ENCODE measurements around the gene NEK10.

The NEK10 gene

DNA sequence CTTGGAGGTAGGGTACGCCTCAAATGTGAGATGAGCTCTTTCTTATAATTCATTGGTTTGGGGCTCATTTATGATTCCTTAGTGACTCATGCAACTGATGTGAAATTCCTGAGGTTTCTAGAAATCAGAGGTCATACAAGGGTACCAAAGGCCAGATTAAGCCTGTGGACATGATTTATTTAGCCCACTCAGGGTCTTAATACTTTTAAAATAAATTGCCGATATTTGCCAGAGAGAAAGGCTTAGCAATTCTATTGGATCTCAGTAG, 289.0 kb downstream of the NEK10 start:
- no peak overlapping the region for H3K27ac ChIP-seq
- H3K4me3 ChIP-seq, result no peak overlapping the region
- H3K4me1 ChIP-seq, result peaks cover 0 to 54% (median 12%) of the 10 kb centered on the region in 4 donors
- no peaks in the 10 kb centered on the region for H3K36me3 ChIP-seq
- TF ChIP-seq, protein P1, sequence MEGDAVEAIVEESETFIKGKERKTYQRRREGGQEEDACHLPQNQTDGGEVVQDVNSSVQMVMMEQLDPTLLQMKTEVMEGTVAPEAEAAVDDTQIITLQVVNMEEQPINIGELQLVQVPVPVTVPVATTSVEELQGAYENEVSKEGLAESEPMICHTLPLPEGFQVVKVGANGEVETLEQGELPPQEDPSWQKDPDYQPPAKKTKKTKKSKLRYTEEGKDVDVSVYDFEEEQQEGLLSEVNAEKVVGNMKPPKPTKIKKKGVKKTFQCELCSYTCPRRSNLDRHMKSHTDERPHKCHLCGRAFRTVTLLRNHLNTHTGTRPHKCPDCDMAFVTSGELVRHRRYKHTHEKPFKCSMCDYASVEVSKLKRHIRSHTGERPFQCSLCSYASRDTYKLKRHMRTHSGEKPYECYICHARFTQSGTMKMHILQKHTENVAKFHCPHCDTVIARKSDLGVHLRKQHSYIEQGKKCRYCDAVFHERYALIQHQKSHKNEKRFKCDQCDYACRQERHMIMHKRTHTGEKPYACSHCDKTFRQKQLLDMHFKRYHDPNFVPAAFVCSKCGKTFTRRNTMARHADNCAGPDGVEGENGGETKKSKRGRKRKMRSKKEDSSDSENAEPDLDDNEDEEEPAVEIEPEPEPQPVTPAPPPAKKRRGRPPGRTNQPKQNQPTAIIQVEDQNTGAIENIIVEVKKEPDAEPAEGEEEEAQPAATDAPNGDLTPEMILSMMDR (IDR thresholded peaks at IDR 0.05), result no peak
- H3K27me3 ChIP-seq, result no peaks in the 10 kb centered on the region
- intact Hi-C loops (cut with DNase I; ENCODE audit: low total_unique reads), result no loop called here
- DNase-seq, result no peak
- no peaks in the 10 kb centered on the region for H3K9me3 ChIP-seq

DNA sequence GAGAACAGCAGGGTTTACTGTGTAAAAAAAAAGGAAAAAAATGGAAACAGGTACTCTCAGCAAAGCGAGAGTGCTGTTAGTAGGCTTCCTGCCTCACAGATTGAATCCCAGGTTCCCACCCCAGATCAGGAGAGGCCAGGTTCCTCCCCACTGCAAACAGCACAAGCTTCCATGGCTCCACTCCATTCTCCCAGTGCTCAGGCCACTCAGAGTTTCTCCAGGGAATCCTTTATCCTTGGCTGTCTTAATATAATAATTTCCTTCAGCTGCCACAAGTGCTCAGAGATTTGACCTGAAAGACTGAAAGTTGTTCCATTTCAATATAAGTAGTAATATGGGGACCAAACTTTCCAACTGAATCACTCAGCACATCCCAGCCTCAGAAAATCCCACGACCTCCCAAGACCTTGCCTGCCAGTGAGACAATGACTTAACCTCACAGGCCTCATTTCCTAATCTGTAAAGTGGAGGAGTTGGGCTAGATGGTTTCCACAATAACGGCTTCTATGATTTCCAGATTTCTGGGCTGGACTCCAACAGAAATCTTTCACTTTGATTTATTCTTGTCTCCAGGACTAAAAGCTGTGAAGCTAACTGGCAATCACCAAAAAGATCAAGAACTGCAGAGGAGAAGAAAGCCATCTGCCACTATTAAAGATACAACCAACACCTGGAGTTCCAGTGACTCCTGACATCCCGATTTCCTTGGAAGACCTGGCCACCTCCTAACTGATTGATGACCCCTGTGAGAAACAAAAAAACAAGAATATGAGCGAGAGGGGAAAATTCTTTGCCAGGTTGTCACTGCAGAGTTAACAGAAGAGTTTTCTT, 289.5 kb downstream of the NEK10 start:
- H3K27ac ChIP-seq, result no peak overlapping the region
- peaks cover 0 to 50% (median 11%) of the 10 kb centered on the region in 4 donors for H3K4me1 ChIP-seq
- H3K27me3 ChIP-seq, result no peaks in the 10 kb centered on the region
- H3K4me3 ChIP-seq, result no peak overlapping the region
- H3K36me3 ChIP-seq, result no peaks in the 10 kb centered on the region
- no peaks in the 10 kb centered on the region for H3K9me3 ChIP-seq
- TF ChIP-seq, protein P1 (IDR thresholded peaks at IDR 0.05), result no peak
- intact Hi-C loops (cut with DNase I; ENCODE audit: low total_unique reads), result no loop called here
- no peak for DNase-seq

DNA sequence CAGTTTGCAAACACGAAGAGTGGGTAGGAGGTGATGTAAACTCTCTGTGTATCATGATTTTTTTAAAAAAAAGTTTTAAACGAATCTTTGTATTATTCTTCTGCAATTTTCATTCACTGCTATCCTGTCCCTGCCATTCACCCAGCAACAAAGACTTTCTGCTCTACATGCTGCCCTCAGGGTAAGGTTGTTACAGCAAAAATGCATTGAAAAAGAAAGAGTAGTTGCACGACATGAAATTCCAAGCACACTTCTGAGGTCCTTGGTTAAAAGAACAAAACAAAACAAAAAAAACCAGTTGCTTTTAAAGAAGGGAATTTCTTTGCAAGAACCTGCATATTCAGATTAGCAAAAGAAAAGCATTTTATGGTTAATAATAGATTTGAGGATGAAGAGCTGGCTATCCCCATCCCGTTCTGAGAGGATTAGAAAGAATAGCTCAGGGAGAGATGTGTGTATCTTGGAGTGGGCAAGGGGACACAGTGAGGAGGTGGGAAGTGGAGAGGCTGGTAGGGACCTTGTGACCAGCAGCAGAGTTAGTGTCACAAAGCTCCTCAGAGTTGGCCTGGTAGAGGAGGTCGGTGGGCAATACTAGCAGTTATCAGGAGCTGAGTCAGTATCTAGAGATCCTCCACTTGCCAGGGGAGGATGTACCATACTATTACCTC, 290.8 kb downstream of the NEK10 start:
- intact Hi-C loops (cut with DNase I; ENCODE audit: low total_unique reads), result no loop called here
- Histone ChIP-seq H3K36me3 (no peaks in the 10 kb centered on the region), H3K4me1 (peaks cover 0 to 42% (median 11%) of the 10 kb centered on the region in 4 donors), H3K27ac (no peak overlapping the region), H3K4me3 (no peak overlapping the region), H3K9me3 (no peaks in the 10 kb centered on the region), H3K27me3 (no peaks in the 10 kb centered on the region)
- no peak for DNase-seq
- TF ChIP-seq, protein P1 (IDR thresholded peaks at IDR 0.05), result no peak

DNA sequence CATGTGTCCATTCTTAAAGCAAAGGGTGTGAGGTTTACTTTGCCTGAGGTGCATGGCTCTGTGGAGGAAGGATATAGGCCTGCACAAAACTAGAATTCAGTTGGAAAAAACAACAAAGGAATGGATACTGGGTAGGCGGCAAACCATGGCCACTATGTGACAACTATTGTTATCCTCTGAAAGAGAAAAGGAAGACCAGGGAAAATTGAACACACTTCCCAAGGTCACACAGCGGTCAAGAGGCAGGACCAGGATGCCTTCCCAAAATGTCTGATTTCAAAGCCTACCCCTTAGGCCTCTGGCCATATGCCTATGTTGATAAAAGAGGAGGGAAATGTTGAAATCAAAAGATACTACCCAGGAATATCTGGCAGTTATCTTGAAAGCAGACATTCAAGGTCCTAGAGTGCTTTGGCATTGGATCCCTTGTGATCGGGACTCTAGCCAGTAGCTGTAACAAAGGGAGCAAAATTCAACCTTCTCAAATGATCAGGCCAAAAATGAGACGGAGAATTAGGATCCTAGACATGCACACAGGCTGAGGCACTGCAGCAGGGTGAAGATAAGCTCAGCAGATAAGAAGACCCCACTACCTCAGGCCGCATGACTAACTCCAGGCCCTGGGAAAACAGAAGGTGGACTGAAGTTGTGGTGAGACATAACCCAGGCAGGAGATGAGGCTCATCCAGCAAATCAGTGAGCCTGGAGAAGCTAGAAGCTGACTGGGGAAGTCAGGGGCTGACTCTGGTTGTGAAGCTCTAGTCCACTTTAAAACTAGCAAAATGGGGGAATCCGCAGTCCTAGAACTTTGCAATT, 292.2 kb downstream of the NEK10 start:
- H3K27ac ChIP-seq, result no peak overlapping the region
- H3K4me1 ChIP-seq, result peaks cover 0 to 28% (median 9%) of the 10 kb centered on the region in 4 donors
- intact Hi-C loops (cut with DNase I; ENCODE audit: low total_unique reads), result no loop called here
- H3K4me3 ChIP-seq, result no peak overlapping the region
- DNase-seq, result no peak
- H3K36me3 ChIP-seq, result no peaks in the 10 kb centered on the region
- no peaks in the 10 kb centered on the region for H3K9me3 ChIP-seq
- H3K27me3 ChIP-seq, result no peaks in the 10 kb centered on the region
- TF ChIP-seq, protein P1 (IDR thresholded peaks at IDR 0.05), result no peak

DNA sequence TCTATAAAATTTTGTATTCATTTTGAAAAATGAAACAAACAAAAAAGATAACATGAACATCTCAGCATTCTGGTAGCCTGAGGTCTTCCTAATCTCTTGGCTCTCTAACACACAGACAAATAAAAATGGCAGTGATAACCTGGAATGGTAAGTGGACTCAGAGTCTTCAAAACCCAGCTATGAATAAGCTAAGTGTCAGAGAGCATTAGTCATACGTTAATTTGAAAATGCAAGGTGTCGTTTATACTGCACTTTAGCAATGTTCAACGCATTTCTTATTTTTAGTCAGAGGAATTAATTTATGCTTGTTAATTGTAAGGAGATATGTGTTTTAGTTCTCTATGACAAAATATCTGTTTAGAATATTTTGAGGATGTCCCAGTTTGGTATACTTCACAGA, 294.3 kb downstream of the NEK10 start:
- H3K27ac ChIP-seq, result no peak overlapping the region

More for the DNA sequence above, 294.3 kb downstream of the NEK10 start:
- no peak overlapping the region for H3K4me3 ChIP-seq
- no peaks in the 10 kb centered on the region for H3K27me3 ChIP-seq
- H3K36me3 ChIP-seq, result no peaks in the 10 kb centered on the region
- intact Hi-C loops (cut with DNase I; ENCODE audit: low total_unique reads), result no loop called here
- H3K4me1 ChIP-seq, result peaks cover 0 to 13% (median 4%) of the 10 kb centered on the region in 4 donors
- H3K9me3 ChIP-seq, result no peaks in the 10 kb centered on the region
- DNase-seq, result no peak
- TF ChIP-seq, protein P1 (IDR thresholded peaks at IDR 0.05), result no peak

All from tibial artery (tissue), 4 donors.